Measurements from ENCODE around the gene LACTB. TPM values are rescaled to one million over a fixed set of nuclear protein-coding genes. Genes with fewer than 3 reads are reported as not detected.

Gene LACTB
- total and polyA plus RNA-seq, 2 of the 13 experiments (the other 11 are each of a cell fraction or from before 2014, with no cell fraction given) = 14.8 to 23.0 TPM

- Histone ChIP-seq H3K4me3 (replicated peaks in 1 of 3; ENCODE audit: insufficient read depth in 1 of 3, low read depth in 2 of 3, low read length in 3 of 3) (no peak overlapping the region), H3K4me1 (ENCODE audit: insufficient read depth, low read length) (no peaks in the 10 kb centered on the region), H3K79me2 (ENCODE audit: insufficient read depth, low read length) (no peaks in the 10 kb centered on the region), H4K20me1 (ENCODE audit: insufficient read depth, low read length) (no peaks in the 10 kb centered on the region), H3K4me2 (ENCODE audit: low read depth, low read length) (no peak overlapping the region), H3K36me3 (replicated peaks in 1 of 2; ENCODE audit: control insufficient read depth in 1 of 2, insufficient read depth in 2 of 2, low read length in 2 of 2) (peaks cover 0 to 9% of the 10 kb centered on the region in 2 experiments; a peak in 1 of 5 replicates), H3K9ac (ENCODE audit: insufficient read depth, low read depth, low read length) (no peak overlapping the region), H3K27me3 (ENCODE audit: control insufficient read depth in 1 of 2, insufficient read depth in 2 of 2, low read length in 2 of 2) (no peaks in the 10 kb centered on the region; a peak in 1 of 5 replicates), H3K27ac (ENCODE audit: extremely low read length, insufficient read depth, low read length) (no peak overlapping the region), H2AFZ (ENCODE audit: low read length) (no peak overlapping the region), H3K9me3 (ENCODE audit: low read length) (no peaks in the 10 kb centered on the region)
- DNase-seq (ENCODE audit: low spot score) (no peak), FAIRE-seq (no peak), ATAC-seq (no peak)
- in situ Hi-C loops (cut with HindIII; ENCODE audit: extremely low pct_ligation_motif_present, low pct_unique_long_range_greater_than_20kb) (no loop called here), intact Hi-C loops (cut with micrococcal nuclease; ENCODE audit: unreplicated experiment) (no loop called here)
- POLR2A ChIA-PET = interaction anchor here (1.4 to 2.1 kb wide), 2 partner anchors 12 to 23 kb away, joined by 5 to 7 read pairs; partner anchors contain the start of gene RPS27L
- no TSS peak for BruUV-seq (replicated peaks)
- CTCF ChIA-PET (ENCODE audit: low intra/inter-chr PET ratio, low total read pairs) = no interaction called here
- 100% methylated on average over 2 of the region's 2 CpGs for WGBS (ENCODE audit: low lambda C conversion rate)
- no peak for TF ChIP-seq HNRNPUL1 (IDR thresholded peaks at IDR 0.05; ENCODE audit: low read depth, low read length)
- no peak for TF ChIP-seq ZNF737 (CRISPR knock-in tag; IDR thresholded peaks at IDR 0.05; ENCODE audit: borderline replicate concordance)
- TF ChIP-seq CBFB (CRISPR knock-in tag; IDR thresholded peaks at IDR 0.05) = no peak
- TF ChIP-seq SPEN (CRISPR knock-in tag; IDR thresholded peaks at IDR 0.05; ENCODE audit: low read depth) = no peak
- no peak for TF ChIP-seq GMEB1 (CRISPR knock-in tag; IDR thresholded peaks at IDR 0.05; ENCODE audit: borderline replicate concordance)
- TF ChIP-seq ZBTB14 (CRISPR knock-in tag; IDR thresholded peaks at IDR 0.05) = no peak
- no peak for TF ChIP-seq ZNF782 (CRISPR knock-in tag; IDR thresholded peaks at IDR 0.05; ENCODE audit: borderline replicate concordance)
- TF ChIP-seq ZNF780A (CRISPR knock-in tag; IDR thresholded peaks at IDR 0.05) = no peak
- TF ChIP-seq ZMYM2 (CRISPR knock-in tag; IDR thresholded peaks at IDR 0.05) = no peak
- TF ChIP-seq BCL3 (CRISPR knock-in tag; IDR thresholded peaks at IDR 0.05) = no peak
- no peak for TF ChIP-seq YY1 (IDR thresholded peaks at IDR 0.05; ENCODE audit: insufficient read depth, insufficient replicate concordance, low read depth, low read length)
- no peak for TF ChIP-seq EP300 (IDR thresholded peaks at IDR 0.05; ENCODE audit: low read depth in 2 of 2, low read length in 2 of 2)
- TF ChIP-seq EP300 (CRISPR knock-in tag; IDR thresholded peaks at IDR 0.05; ENCODE audit: borderline replicate concordance) = no peak
- no peak for TF ChIP-seq JARID2 (CRISPR knock-in tag; IDR thresholded peaks at IDR 0.05; ENCODE audit: insufficient replicate concordance)
- no peak for TF ChIP-seq ZNF484 (CRISPR knock-in tag; IDR thresholded peaks at IDR 0.05; ENCODE audit: borderline replicate concordance, low read depth)
- TF ChIP-seq ZNF670 (CRISPR knock-in tag; IDR thresholded peaks at IDR 0.05; ENCODE audit: borderline replicate concordance) = no peak
- no peak for TF ChIP-seq ZNF569 (CRISPR knock-in tag; IDR thresholded peaks at IDR 0.05; ENCODE audit: borderline replicate concordance)
- no peak for TF ChIP-seq KAT7 (CRISPR knock-in tag; IDR thresholded peaks at IDR 0.05; ENCODE audit: borderline replicate concordance)
Measured at GRCh38 chr15:63134245-63134985, 12.8 kb downstream of the LACTB start.

All from HepG2 (cell line).